Liver (tissue), 9 donors: Measurements from ENCODE around the gene B3GALT5. TPM values are rescaled to one million over a fixed set of nuclear protein-coding genes. Genes with fewer than 3 reads are reported as not detected.

Experiments
- DNase-seq: peaks from one replicate; pipeline ENCODE4 v3.0.0-alpha.2; 2017; ENCODE audit warnings: low spot score
- H3K27ac ChIP-seq, 2 donors: one replicate each; pipeline ENCODE4 v1.7.0; 2013; ENCODE audit warnings: inconsistent platforms in 2 of 2, low read length in 2 of 2, control low read depth in 1 of 2, low read depth in 1 of 2, mild to moderate bottlenecking in 1 of 2
- H3K27me3 ChIP-seq, 4 donors: one replicate each; pipeline versions ENCODE4 v1.6.1 to v1.7.0; 2013; ENCODE audit warnings: low read length in 3 of 4, inconsistent platforms in 1 of 4, mild to moderate bottlenecking in 1 of 4, moderate library complexity in 1 of 4; ENCODE audit not compliant: control insufficient read depth in 4 of 4, insufficient read depth in 4 of 4
- H3K36me3 ChIP-seq, 4 donors: one replicate each; pipeline versions ENCODE4 v1.6.1 to v1.7.0; 2013; ENCODE audit warnings: low read length in 3 of 4, mild to moderate bottlenecking in 3 of 4, low read depth in 1 of 4, moderate library complexity in 1 of 4; ENCODE audit not compliant: control insufficient read depth in 4 of 4, insufficient read depth in 3 of 4
- H3K4me1 ChIP-seq, 4 donors: one replicate each; pipeline versions ENCODE4 v1.6.1 to v1.7.0; 2013; ENCODE audit warnings: low read length in 3 of 4, mild to moderate bottlenecking in 3 of 4, moderate library complexity in 1 of 4; ENCODE audit not compliant: control insufficient read depth in 4 of 4, insufficient read depth in 4 of 4
- H3K4me3 ChIP-seq, 3 donors: one replicate each; pipeline versions ENCODE4 v1.6.1 to v1.7.0; 2013; ENCODE audit warnings: low read length in 3 of 3, control low read depth in 1 of 3, low read depth in 1 of 3, mild to moderate bottlenecking in 1 of 3
- H3K9ac ChIP-seq, 2 donors: one replicate each; pipeline ENCODE4 v1.7.0; 2013; ENCODE audit warnings: low read length in 2 of 2, mild to moderate bottlenecking in 2 of 2, moderate library complexity in 2 of 2, control low read depth in 1 of 2, low read depth in 1 of 2
- H3K9me3 ChIP-seq, 4 donors: one replicate each; pipeline versions ENCODE4 v1.6.1 to v1.7.0; 2013; ENCODE audit warnings: low read length in 3 of 4; ENCODE audit not compliant: control insufficient read depth in 4 of 4
- EGR1 ChIP-seq, 2 donors: IDR thresholded peaks; 2 replicates each; pipeline ENCODE4 v1.6.1; 2016 to 2018; ENCODE audit warnings: antibody characterized with exemption in 2 of 2, low read depth in 2 of 2
- FOXA2 ChIP-seq: IDR thresholded peaks from 2 replicates; pipeline ENCODE4 v1.6.1; 2016; ENCODE audit warnings: antibody characterized with exemption
- HNF4G ChIP-seq: IDR thresholded peaks from 2 replicates; pipeline ENCODE4 v1.6.1; 2016; ENCODE audit warnings: antibody characterized with exemption
- JUND ChIP-seq, 2 donors: IDR thresholded peaks; 2 replicates each; pipeline ENCODE4 v1.6.1; 2016; ENCODE audit warnings: antibody characterized with exemption in 2 of 2
- RAD21 ChIP-seq, 2 donors: IDR thresholded peaks; 2 replicates each; pipeline ENCODE4 v1.6.1; 2016; ENCODE audit warnings: antibody characterized with exemption in 2 of 2, mild to moderate bottlenecking in 2 of 2
- RXRA ChIP-seq, 2 donors: IDR thresholded peaks; 2 replicates each; pipeline ENCODE4 v1.6.1; 2017 to 2018; ENCODE audit warnings: antibody characterized with exemption in 2 of 2, mild to moderate bottlenecking in 1 of 2
- YY1 ChIP-seq: IDR thresholded peaks from 2 replicates; pipeline ENCODE4 v1.6.1; 2016; ENCODE audit warnings: antibody characterized with exemption, mild to moderate bottlenecking
- WGBS: extraction: QIAGEN DNeasy Blood & Tissue Kit; methylation state at CpG from one replicate; pipeline ENCODE4 v1.1.7; 2013; 5-methylcytosine and 5-hydroxymethylcytosine counted together
- polyA plus RNA-seq, 2 donors: library from polyadenylated mRNA; stranded (reverse) in 1 of 2; unstranded in 1 of 2; fragments of 200-250 nt in 1 of 2; fragments of >200 nt in 1 of 2; fragmentation: Nextera tagmentation in 1 of 2; extraction: Ambion mirVana in 1 of 2; gene quantifications; one replicate each; pipeline versions ENCODE4 v1.2.1 to v1.2.3, GENCODE V29; 2013 to 2015
- total RNA-seq, 2 donors: library from RNA; depleted of rRNA; stranded (reverse); fragments of >200 nt; gene quantifications; one replicate each; pipeline ENCODE4 v1.2.3, GENCODE V29; 2014
- TF ChIP-seq, protein P1 (sequence below): IDR thresholded peaks from 2 replicates; pipeline ENCODE4 v1.6.1; 2016; ENCODE audit warnings: antibody characterized with exemption
- TF ChIP-seq, protein P2 (sequence below): IDR thresholded peaks from 2 replicates; pipeline ENCODE4 v1.6.1; 2016; ENCODE audit warnings: antibody characterized with exemption
- TF ChIP-seq, protein P3 (sequence below): fragments of 150-350 bp; IDR thresholded peaks from 2 replicates; pipeline ENCODE4 v1.5.1; 2017; ENCODE audit warnings: improper control_type of control experiment, low read depth, low read length; ENCODE audit not compliant: missing input control
- TF ChIP-seq, protein P4 (sequence below): IDR thresholded peaks from 2 replicates; pipeline ENCODE4 v1.6.1; 2016; ENCODE audit warnings: antibody characterized with exemption, mild to moderate bottlenecking
- donor health status: healthy.
- donor health status: healthy.
- donor health status: healthy.
- donor health status: healthy.
- donor health status: healthy.

B3GALT5 gene
- total and polyA plus RNA-seq, 4 donors, result 0.05 to 0.33 (median 0.10) TPM

DNA sequence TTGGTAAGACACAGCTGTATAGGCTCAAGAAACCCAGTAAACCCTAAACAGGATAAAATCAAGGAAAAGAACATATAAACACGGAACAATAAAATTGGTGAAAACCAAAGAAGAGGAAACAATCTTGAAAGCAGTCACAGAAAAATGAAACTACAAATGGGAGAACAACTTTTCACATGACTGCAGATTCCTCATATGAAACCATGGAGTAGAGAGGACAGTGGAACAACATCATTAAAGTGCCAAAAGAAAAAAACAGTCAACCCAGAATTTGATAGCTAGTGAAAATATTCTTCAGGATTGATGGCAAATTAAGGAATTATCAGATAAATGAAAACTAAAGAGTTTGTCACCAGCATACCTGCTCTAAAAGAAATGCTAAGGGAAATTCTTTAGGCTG lies 23.9 kb upstream of the B3GALT5 start:
- H3K4me1 ChIP-seq, result no peaks in the 10 kb centered on the region
- DNase-seq, result no peak
- no peak for TF ChIP-seq YY1
- TF ChIP-seq JUND (IDR thresholded peaks at IDR 0.05), result no peak
- TF ChIP-seq RAD21 (IDR thresholded peaks at IDR 0.05), result no peak
- TF ChIP-seq HNF4G, result no peak
- no peak for TF ChIP-seq FOXA2
- TF ChIP-seq, protein P1, sequence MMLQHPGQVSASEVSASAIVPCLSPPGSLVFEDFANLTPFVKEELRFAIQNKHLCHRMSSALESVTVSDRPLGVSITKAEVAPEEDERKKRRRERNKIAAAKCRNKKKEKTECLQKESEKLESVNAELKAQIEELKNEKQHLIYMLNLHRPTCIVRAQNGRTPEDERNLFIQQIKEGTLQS, result no peak
- TF ChIP-seq, protein P2, sequence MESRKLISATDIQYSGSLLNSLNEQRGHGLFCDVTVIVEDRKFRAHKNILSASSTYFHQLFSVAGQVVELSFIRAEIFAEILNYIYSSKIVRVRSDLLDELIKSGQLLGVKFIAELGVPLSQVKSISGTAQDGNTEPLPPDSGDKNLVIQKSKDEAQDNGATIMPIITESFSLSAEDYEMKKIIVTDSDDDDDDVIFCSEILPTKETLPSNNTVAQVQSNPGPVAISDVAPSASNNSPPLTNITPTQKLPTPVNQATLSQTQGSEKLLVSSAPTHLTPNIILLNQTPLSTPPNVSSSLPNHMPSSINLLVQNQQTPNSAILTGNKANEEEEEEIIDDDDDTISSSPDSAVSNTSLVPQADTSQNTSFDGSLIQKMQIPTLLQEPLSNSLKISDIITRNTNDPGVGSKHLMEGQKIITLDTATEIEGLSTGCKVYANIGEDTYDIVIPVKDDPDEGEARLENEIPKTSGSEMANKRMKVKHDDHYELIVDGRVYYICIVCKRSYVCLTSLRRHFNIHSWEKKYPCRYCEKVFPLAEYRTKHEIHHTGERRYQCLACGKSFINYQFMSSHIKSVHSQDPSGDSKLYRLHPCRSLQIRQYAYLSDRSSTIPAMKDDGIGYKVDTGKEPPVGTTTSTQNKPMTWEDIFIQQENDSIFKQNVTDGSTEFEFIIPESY, result no peak
- TF ChIP-seq, protein P3, sequence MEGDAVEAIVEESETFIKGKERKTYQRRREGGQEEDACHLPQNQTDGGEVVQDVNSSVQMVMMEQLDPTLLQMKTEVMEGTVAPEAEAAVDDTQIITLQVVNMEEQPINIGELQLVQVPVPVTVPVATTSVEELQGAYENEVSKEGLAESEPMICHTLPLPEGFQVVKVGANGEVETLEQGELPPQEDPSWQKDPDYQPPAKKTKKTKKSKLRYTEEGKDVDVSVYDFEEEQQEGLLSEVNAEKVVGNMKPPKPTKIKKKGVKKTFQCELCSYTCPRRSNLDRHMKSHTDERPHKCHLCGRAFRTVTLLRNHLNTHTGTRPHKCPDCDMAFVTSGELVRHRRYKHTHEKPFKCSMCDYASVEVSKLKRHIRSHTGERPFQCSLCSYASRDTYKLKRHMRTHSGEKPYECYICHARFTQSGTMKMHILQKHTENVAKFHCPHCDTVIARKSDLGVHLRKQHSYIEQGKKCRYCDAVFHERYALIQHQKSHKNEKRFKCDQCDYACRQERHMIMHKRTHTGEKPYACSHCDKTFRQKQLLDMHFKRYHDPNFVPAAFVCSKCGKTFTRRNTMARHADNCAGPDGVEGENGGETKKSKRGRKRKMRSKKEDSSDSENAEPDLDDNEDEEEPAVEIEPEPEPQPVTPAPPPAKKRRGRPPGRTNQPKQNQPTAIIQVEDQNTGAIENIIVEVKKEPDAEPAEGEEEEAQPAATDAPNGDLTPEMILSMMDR, result no peak
- H3K36me3 ChIP-seq, result no peaks in the 10 kb centered on the region
- no peaks in the 10 kb centered on the region for H3K27me3 ChIP-seq
- WGBS, result 53% methylated on average over 1 of the region's 1 CpG
- H3K4me3 ChIP-seq, result no peak overlapping the region
- no peak overlapping the region for H3K9ac ChIP-seq
- peaks cover 0 to 4% (median 0%) of the 10 kb centered on the region in 4 donors for H3K9me3 ChIP-seq
- H3K27ac ChIP-seq, result no peak overlapping the region

DNA sequence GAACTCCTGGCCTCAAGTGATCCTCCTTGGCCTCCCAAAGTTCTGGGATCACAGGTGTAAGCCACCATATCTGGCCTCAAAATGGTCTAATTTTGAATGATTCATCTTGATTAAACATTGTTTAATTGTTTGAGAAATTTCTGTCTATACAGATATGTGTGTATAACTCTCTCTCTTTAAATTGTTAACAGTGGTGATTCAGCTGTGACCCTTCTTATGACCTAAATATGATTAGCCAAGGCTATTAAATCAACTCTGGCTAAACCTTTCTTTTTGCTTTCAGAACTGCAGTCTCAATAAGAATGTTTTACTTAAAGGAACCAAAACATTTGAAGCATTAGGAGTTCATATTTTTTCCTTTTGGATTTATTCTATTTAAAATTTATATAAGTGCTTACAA lies 19.2 kb upstream of the B3GALT5 start:
- no peaks in the 10 kb centered on the region for H3K36me3 ChIP-seq
- TF ChIP-seq, protein P1, result no peak
- TF ChIP-seq RAD21 (IDR thresholded peaks at IDR 0.05) (no peak), RXRA (IDR thresholded peaks at IDR 0.05) (no peak), FOXA2 (no peak), HNF4G (no peak), EGR1 (IDR thresholded peaks at IDR 0.05; ENCODE audit: low read depth in 2 of 2) (no peak)
- TF ChIP-seq, protein P4, sequence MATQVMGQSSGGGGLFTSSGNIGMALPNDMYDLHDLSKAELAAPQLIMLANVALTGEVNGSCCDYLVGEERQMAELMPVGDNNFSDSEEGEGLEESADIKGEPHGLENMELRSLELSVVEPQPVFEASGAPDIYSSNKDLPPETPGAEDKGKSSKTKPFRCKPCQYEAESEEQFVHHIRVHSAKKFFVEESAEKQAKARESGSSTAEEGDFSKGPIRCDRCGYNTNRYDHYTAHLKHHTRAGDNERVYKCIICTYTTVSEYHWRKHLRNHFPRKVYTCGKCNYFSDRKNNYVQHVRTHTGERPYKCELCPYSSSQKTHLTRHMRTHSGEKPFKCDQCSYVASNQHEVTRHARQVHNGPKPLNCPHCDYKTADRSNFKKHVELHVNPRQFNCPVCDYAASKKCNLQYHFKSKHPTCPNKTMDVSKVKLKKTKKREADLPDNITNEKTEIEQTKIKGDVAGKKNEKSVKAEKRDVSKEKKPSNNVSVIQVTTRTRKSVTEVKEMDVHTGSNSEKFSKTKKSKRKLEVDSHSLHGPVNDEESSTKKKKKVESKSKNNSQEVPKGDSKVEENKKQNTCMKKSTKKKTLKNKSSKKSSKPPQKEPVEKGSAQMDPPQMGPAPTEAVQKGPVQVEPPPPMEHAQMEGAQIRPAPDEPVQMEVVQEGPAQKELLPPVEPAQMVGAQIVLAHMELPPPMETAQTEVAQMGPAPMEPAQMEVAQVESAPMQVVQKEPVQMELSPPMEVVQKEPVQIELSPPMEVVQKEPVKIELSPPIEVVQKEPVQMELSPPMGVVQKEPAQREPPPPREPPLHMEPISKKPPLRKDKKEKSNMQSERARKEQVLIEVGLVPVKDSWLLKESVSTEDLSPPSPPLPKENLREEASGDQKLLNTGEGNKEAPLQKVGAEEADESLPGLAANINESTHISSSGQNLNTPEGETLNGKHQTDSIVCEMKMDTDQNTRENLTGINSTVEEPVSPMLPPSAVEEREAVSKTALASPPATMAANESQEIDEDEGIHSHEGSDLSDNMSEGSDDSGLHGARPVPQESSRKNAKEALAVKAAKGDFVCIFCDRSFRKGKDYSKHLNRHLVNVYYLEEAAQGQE, result no peak
- no peak for DNase-seq

More for the DNA sequence above, 19.2 kb upstream of the B3GALT5 start:
- Histone ChIP-seq H3K4me1 (no peaks in the 10 kb centered on the region), H3K27me3 (peaks cover 0 to 4% (median 0%) of the 10 kb centered on the region in 4 donors), H3K9ac (no peak overlapping the region), H3K4me3 (no peak overlapping the region), H3K27ac (no peak overlapping the region), H3K9me3 (peaks cover 0 to 4% (median 0%) of the 10 kb centered on the region in 4 donors)
